Stromal cell of bone marrow (primary cell): ENCODE results near the gene NCBP3.

ENCODE experiments used
- DNase-seq: peaks from one replicate; pipeline ENCODE4 v3.0.0-alpha.2; 2012; ENCODE audit warnings: low read depth

NCBP3 gene

DNA sequence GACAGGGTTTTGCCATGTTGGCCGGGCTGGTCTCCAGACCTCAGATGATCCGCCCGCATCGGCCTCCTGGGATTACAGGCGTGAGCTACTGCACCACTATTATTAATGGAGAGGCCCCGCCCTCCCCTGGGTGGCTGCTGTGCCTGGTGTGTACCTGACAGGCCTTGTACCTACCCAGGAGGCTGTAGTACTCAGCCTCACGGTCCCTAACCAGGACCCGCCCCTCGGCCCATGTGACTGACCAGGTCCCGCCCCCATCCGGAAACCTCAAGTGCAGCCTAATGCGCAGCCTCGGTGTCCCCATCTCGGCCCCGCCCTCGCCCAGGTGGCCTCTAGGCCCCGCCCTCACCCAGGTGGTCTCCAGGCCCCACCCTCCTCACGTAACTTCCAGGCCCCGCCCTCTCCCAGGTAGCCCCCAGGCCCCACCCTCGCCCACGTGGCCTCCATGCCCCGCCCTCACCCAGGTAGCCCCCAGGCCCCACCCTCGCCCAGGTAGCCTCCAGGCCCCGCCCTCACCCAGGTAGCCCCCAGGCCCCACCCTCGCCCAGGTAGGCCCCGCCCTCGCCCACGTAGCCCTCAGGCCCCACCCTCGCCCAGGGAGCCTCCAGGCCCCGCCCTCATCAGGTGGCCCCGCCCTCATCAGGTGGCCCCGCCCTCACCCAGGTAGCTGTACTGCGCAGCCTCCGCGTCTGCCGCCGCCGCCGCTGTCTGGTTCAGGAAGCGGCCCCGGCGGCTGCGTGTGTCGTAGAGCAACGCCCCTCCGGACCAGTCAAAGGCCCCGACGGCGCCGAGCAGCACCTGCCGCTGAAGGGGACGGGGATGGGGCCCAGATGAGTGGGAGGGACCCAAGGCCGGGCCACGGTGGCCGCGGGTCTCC, 91.3 kb downstream of the NCBP3 start:
- no peak for DNase-seq

DNA sequence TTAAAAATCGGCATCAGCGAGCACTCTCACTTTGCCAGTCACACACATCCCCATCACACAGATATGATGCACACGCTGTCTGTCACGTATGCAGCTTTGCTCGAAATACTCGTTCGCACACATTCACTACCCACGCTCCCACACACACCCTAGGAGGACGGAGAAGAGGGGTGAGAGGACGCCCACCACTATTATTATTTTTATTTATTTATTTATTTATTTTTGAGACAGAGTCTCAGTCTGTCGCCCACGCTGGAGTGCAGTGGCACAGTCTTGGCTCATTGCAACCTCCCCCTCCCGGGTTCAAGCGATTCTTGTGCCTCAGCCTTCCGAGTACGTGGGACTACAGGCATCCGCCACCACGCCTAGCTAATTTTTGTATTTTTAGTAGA, 92.0 kb downstream of the NCBP3 start:
- no peak for DNase-seq

DNA sequence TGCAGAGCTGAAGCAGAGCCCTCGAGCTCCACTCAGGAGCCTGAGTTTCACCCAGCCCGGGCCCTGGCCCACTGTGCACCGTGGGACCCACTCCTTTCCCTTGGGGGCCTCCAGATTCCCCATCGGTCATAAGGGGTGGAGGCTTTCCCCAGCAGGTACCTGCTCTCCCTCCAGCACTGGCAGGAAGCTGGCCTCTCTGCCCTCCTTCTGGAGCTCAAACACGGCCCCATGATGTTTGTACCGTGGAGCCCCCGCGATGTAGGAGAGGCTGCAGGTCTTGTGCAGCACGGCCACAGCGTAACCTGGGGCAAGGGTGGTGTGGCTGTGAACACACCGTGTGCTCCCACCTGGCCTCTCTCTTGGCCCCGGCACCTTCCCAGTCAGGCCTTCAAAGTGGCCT, 92.4 kb downstream of the NCBP3 start:
- no peak for DNase-seq
